Measurements from ENCODE around the gene ATRIP.

GRCh38 chr3:48500656-48501055, 54.1 kb downstream of the ATRIP start:
- TF ChIP-seq CTCF (IDR thresholded peaks at IDR 0.05; ENCODE audit: borderline replicate concordance, extremely low read depth, low read length, poor library complexity, severe bottlenecking) = no peak
- TF ChIP-seq EZH2 (IDR thresholded peaks at IDR 0.05; ENCODE audit: borderline replicate concordance, low read depth, low read length, severe bottlenecking) = no peak

Data from DND-41 (cell line).